ENCODE results near the gene OSBPL3.

OSBPL3 gene

DNA sequence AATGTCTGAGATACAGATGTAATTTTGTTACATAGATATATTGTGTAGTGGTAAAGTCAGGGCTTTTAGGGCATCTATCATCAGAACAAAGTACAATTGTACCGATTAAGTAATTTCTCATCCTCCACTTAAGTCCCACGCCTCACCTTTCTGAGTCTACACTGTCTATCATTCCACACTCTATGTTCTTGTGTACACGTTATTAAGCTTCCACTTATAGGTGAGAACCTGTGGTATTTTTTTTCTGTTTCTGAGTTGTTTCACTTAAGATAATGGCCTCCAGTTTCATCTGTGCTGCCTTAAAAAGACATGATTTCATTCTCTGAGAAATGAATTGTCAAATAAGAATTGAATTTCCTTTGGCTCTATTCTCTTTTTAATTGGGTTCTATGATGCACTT is 15.5 kb upstream of the OSBPL3 start:
- Mint-ChIP-seq H3K4me1 (peaks cover 6% of the 10 kb centered on the region), H3K27ac (no peak overlapping the region), H3K4me3 (no peak overlapping the region), H3K27me3 (no peaks in the 10 kb centered on the region), H3K9me3 (peaks cover 9% of the 10 kb centered on the region), H3K36me3 (peaks cover 5% of the 10 kb centered on the region)
- no peak for ATAC-seq

GRCh38 chr7:24992314-24992713 is 12.3 kb upstream of the OSBPL3 start:
- Mint-ChIP-seq H3K27me3 (no peaks in the 10 kb centered on the region), H3K9me3 (no peaks in the 10 kb centered on the region), H3K4me1 (no peaks in the 10 kb centered on the region), H3K4me3 (no peak overlapping the region), H3K36me3 (no peaks in the 10 kb centered on the region), H3K27ac (no peak overlapping the region)
- no peak for ATAC-seq

- H3K9me3 Mint-ChIP-seq = no peaks in the 10 kb centered on the region
- no peak overlapping the region for H3K27ac Mint-ChIP-seq
- no peak overlapping the region for H3K4me3 Mint-ChIP-seq
- no peaks in the 10 kb centered on the region for H3K36me3 Mint-ChIP-seq
- ATAC-seq = no peak
- H3K27me3 Mint-ChIP-seq = no peaks in the 10 kb centered on the region
- no peaks in the 10 kb centered on the region for H3K4me1 Mint-ChIP-seq
These were observed 11.4 kb upstream of the OSBPL3 start for GRCh38 chr7:24991353-24991752.

DNA sequence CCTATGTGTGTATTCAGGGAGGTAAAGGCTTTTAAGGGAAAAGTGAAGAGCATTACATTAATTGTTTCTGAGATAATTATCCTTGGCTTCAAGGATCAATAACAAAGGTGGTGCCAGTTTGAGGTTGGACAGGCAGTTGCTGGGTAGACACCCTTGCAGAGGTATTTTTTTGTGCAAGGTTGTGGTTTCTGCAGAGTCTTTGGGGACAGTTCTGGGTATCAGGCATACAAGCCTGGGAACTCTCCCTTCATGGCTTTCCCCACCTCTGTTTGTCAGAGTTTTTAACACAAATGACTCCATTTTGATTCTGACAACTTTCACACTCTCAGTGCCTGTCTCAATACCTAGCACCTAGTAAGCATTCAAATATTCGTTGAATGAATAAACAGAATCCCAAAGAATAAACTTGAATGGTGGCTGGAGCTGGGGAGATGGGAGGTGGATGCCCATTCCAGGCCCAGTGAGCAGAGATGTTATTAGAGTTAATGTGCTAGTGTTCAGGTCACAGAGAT is 7.4 kb upstream of the OSBPL3 start:
- Mint-ChIP-seq H3K27ac (no peak overlapping the region), H3K4me1 (peaks cover 2% of the 10 kb centered on the region), H3K4me3 (no peak overlapping the region), H3K36me3 (no peaks in the 10 kb centered on the region), H3K27me3 (no peaks in the 10 kb centered on the region), H3K9me3 (no peaks in the 10 kb centered on the region)
- ATAC-seq = no peak

GRCh38 chr7:24982917-24983316 is 2.9 kb upstream of the OSBPL3 start:
- peaks cover 33% of the 10 kb centered on the region for H3K4me1 Mint-ChIP-seq
- no peaks in the 10 kb centered on the region for H3K27me3 Mint-ChIP-seq
- no peak overlapping the region for H3K4me3 Mint-ChIP-seq
- no peak overlapping the region for H3K27ac Mint-ChIP-seq
- no peaks in the 10 kb centered on the region for H3K9me3 Mint-ChIP-seq
- no peak for ATAC-seq
- no peaks in the 10 kb centered on the region for H3K36me3 Mint-ChIP-seq

DNA sequence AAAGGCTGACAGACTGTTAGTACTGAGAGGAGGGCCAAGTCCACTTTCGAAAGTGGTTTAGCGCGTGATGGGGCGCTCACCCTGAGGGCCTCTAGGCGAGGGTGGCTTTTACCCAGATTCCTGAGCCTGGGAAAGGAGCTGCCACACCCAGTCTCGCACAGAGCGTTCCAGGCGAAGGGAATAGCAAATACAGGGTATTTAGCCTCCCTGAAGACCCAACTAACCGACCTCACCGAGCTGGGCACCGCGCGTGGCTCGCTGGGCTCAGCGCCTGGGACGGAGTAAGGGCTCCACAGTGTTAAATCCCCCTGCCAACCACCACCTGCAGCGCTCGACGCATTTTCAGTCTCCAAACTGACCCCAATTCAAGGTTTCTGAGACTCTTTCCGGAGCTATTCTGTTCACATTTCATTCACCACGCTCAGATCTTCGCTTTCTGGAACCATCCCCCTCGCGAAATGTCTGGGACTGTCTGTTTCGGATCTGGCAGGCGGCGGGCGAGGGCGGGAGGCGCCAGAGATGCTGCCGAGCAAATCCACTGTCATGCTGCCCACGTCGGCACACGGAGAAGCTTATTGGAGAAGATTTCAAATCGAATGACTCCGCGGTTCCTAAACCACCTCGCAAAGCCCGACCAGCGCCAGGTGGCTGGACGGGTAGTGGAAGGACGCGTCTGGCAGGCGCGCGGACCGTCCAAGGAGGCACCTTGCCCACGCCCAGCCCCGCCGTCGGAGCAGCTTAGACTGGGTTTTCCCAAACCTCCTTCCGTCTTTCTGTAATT is 1.4 kb upstream of the OSBPL3 start:
- no peaks in the 10 kb centered on the region for H3K9me3 Mint-ChIP-seq
- peak overlapping the region; percentile 79 for H3K27ac Mint-ChIP-seq
- H3K27me3 Mint-ChIP-seq = no peaks in the 10 kb centered on the region
- no peaks in the 10 kb centered on the region for H3K36me3 Mint-ChIP-seq
- peak overlapping the region; percentile 88 for H3K4me3 Mint-ChIP-seq
- ATAC-seq = no peak
- H3K4me1 Mint-ChIP-seq = peaks cover 44% of the 10 kb centered on the region

DNA sequence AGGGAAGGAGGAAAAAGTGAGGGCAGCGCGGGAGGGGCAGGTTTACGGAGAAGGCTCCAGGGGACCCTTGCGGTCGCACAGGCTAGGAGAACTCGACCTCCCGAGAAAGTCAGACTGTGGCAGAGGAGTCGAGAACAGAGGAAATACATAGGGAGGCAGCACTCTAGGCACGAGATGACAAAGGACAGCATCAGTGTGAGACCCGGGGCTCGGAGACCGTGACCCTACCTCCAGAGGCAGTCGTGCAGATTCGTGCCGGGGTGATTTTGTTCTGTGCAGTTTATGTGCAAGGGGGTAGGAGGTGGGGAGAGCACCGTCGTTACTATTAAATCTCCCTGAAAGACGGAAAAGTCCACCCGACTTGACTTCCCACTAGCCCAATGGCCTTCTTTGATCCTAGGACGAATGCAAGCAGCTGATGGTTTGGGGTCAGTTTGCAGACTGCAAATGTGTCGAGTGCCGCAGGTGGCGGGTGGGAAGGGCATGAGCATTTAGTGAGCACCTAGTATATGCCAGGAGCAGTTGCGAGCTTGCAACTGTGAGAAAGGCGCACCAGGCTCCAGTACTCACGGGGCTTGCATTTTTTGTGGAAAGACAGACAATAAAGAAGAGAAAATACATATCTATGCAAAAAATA is 674 bp upstream of the OSBPL3 start:
- peak overlapping the region; percentile 79 for H3K27ac Mint-ChIP-seq
- peaks cover 51% of the 10 kb centered on the region for H3K4me1 Mint-ChIP-seq
- H3K36me3 Mint-ChIP-seq = no peaks in the 10 kb centered on the region
- peak; percentile 67 for ATAC-seq
- H3K4me3 Mint-ChIP-seq = peak overlapping the region; percentile 88
- no peaks in the 10 kb centered on the region for H3K9me3 Mint-ChIP-seq
- no peaks in the 10 kb centered on the region for H3K27me3 Mint-ChIP-seq

DNA sequence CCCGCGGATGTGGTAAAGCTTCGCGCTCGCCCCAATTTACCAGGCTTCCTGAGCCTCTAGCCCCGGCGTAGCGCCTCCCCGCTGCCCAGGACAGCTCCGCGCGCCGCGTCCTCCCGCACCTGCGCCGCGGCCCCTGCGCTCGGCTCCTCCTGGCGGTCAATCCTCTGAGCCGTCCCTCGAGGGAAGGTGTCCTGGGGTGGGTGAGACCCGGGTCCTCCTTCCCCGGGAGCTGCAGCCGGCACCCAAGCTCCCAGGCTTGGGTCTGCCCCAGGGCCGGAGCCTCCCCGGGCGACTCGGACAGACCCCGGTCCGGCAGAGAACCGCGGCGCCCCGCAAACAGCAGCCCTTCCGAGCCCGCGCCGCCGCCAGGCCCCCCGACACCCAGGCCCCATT is 512 bp downstream of the OSBPL3 start:
- no peaks in the 10 kb centered on the region for H3K27me3 Mint-ChIP-seq
- peak overlapping the region; percentile 79 for H3K27ac Mint-ChIP-seq
- no peaks in the 10 kb centered on the region for H3K9me3 Mint-ChIP-seq
- peaks cover 5% of the 10 kb centered on the region for H3K36me3 Mint-ChIP-seq
- peaks cover 61% of the 10 kb centered on the region for H3K4me1 Mint-ChIP-seq
- peak; percentile 68 for ATAC-seq
- H3K4me3 Mint-ChIP-seq = peak overlapping the region; percentile 88

DNA sequence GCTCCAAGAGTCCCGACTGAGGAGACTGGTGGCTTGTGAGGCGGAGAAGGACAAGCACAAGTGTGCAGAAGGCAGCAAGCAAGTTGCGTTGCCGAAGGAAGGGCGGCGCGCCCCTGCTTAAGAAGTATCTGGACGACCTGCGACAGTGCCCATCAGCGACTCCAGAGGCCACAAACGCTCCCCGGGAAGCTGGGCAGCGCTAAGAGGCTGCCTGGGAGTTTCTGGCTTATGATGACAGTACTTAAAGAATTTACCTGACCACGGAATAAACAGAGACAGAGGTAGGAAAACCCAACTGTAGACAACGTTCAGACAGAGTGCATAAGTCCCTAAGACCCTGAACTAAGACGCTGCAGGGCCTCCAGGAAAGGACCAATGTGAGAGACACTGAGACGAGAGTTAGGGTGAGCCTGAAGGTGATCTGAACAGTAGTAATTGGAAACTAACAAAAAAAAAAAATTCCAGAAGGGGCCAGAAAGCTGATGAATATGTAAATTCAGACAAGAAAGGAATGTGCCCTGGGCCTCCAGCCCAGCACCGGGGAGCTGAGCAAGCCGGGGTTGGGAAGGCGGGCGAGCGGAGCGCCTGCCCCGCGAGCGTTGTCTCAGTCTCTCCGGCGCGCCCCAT is 1.0 kb downstream of the OSBPL3 start:
- H3K4me3 Mint-ChIP-seq = peak overlapping the region; percentile 88
- H3K36me3 Mint-ChIP-seq = peaks cover 8% of the 10 kb centered on the region
- peaks cover 66% of the 10 kb centered on the region for H3K4me1 Mint-ChIP-seq
- ATAC-seq = no peak
- H3K27ac Mint-ChIP-seq = peak overlapping the region; percentile 79
- no peaks in the 10 kb centered on the region for H3K9me3 Mint-ChIP-seq
- H3K27me3 Mint-ChIP-seq = no peaks in the 10 kb centered on the region

DNA sequence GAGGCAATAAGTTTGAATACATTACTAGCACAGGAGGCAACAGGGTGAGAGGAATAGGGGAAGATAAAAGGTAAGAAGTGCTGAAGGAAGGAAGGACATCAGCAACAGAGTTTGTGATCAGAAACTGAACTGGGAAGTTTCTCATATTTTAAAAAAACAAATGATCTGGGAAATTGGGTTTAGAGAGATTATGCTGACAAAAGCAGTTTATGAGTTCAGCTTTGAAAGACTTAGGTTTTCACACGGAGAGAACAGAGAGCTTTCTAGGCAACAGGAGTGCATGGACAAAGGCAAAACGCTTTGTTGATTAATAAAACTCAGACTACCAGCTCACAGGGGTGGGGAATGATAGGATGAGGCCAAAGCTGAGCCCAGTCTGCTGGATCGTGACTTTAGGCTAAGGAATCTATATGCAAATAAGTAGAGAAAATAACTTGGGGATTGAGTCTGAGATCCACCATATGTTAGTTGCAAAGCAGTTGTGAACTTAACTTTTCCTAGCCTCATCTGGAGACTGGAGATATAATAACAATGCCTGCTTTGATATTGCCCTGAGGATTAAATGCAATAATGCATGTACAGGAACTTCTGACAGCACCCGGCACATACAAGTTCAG is 4.2 kb downstream of the OSBPL3 start:
- H3K4me3 Mint-ChIP-seq = no peak overlapping the region
- ATAC-seq = no peak
- peaks cover 8% of the 10 kb centered on the region for H3K36me3 Mint-ChIP-seq
- no peaks in the 10 kb centered on the region for H3K9me3 Mint-ChIP-seq
- H3K4me1 Mint-ChIP-seq = peaks cover 67% of the 10 kb centered on the region
- peak overlapping the region; percentile 7 for H3K27ac Mint-ChIP-seq
- H3K27me3 Mint-ChIP-seq = no peaks in the 10 kb centered on the region

DNA sequence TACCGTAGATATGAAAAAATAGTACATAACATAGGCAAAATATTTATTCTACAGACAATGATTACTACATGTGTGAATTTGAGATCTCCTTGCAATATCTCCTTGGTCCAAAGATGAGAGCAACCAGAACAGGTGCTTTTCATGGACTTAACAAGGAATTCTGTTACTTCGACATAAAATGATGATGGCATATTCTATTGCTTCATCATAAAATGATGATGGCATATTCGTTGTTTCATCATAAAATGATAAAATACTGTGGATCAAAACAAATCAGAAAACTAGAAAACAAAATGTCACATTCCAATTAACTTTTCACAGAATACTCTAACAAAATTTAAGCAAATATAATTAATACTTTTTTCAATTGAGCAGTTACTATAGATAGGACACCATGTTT is 4.8 kb downstream of the OSBPL3 start:
- no peaks in the 10 kb centered on the region for H3K27me3 Mint-ChIP-seq
- no peaks in the 10 kb centered on the region for H3K9me3 Mint-ChIP-seq
- H3K4me1 Mint-ChIP-seq = peaks cover 66% of the 10 kb centered on the region
- no peak overlapping the region for H3K4me3 Mint-ChIP-seq
- peaks cover 8% of the 10 kb centered on the region for H3K36me3 Mint-ChIP-seq
- no peak for ATAC-seq
- peak overlapping the region; percentile 7 for H3K27ac Mint-ChIP-seq

DNA sequence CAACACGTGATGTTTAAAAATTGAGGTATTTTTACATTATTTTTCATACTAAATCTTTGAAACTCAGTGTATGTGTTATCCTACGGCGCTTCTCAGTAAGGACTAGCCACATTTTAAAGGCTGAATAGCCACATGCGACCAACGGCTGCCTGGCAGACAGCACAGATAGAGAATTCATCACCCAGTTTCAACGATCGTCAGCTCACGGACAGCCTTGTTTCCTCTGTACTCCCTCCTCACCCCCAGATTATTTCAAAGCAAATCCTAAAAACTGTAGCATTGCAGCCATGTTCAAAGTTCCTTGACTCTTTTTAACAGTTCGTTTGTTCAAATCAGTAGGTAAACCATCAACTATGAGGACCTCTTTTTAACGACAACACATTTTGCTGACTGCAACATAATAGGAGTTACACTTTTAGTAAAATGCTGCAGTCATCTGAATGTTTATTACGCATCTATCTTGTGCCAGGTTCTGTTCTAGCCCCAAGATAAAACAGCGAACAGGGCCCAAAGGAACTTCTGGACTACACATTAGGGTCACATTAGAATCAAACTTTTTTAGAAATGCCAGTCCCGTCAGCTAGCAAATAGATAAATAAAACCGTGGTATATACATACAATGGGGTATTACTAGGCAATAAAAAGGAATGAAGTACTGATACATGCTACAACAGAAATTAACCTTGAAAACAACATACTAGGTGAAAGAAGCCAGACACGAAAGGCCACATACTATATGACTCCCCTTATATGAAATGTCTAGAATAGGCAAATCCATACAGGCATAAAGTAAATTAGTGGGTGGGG is 5.7 kb downstream of the OSBPL3 start:
- H3K27me3 Mint-ChIP-seq = no peaks in the 10 kb centered on the region
- no peak for ATAC-seq
- H3K36me3 Mint-ChIP-seq = peaks cover 13% of the 10 kb centered on the region

DNA sequence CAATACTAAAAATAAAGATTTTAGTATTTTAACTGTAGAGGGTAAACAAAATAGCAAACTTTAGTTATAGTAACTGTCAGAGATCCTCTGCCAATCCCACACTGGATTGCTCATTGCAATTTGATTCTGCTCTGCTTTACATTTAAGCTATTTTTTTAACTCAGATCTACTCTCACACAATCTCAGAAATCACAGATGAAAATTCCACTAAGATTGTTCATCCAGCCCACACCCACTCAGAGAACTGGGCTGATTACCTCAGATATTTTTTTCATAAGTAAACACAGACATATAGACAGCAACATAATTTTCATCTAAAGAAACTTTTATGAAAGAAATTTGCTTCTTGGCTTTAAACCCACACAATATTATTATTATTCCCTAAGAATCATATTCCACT is 7.0 kb downstream of the OSBPL3 start:
- Mint-ChIP-seq H3K27ac (no peak overlapping the region), H3K4me1 (peaks cover 71% of the 10 kb centered on the region), H3K9me3 (no peaks in the 10 kb centered on the region), H3K27me3 (no peaks in the 10 kb centered on the region), H3K36me3 (peaks cover 13% of the 10 kb centered on the region), H3K4me3 (no peak overlapping the region)
- ATAC-seq = no peak

More for the DNA sequence above, 5.7 kb downstream of the OSBPL3 start:
- no peak overlapping the region for H3K4me3 Mint-ChIP-seq
- peaks cover 75% of the 10 kb centered on the region for H3K4me1 Mint-ChIP-seq
- no peaks in the 10 kb centered on the region for H3K9me3 Mint-ChIP-seq
- H3K27ac Mint-ChIP-seq = no peak overlapping the region

- Mint-ChIP-seq H3K4me1 (peaks cover 75% of the 10 kb centered on the region), H3K4me3 (no peak overlapping the region), H3K27me3 (no peaks in the 10 kb centered on the region), H3K9me3 (no peaks in the 10 kb centered on the region), H3K36me3 (peaks cover 13% of the 10 kb centered on the region), H3K27ac (peak overlapping the region; percentile 22)
- ATAC-seq = no peak
These were observed 7.9 kb downstream of the OSBPL3 start for GRCh38 chr7:24972166-24972477.

Data from stimulated activated memory B cell treated with anti-CD40 and anti-IgM and Interleukin-4, amounts not matched to agents 10 μg/mL and 1 μg/mL and 100 μg/mL, for 72 hours (primary cell).